ENCODE measurements around the gene LCN9. TPM values are rescaled to one million over a fixed set of nuclear protein-coding genes. Genes with fewer than 3 reads are reported as not detected.

The LCN9 gene
- total RNA-seq, 1 experiment from 2014 or later: 0.52 TPM

- H3K4me1 ChIP-seq (ENCODE audit: insufficient read depth, low read length): no peaks in the 10 kb centered on the region
- H4K8ac ChIP-seq (replicated peaks; ENCODE audit: insufficient read length, low read depth, low read length): no peak overlapping the region
- H2BK5ac ChIP-seq (ENCODE audit: insufficient read length, low read length): no peak overlapping the region
- no peaks in the 10 kb centered on the region for H3K79me2 ChIP-seq (ENCODE audit: insufficient read depth, low read length)
- Mint-ChIP-seq H3K27ac (peak overlapping the region in 1 of 3 experiments; percentile 81; a peak in 1 of 7 replicates), H3K27me3 (ENCODE audit: low read depth) (no peaks in the 10 kb centered on the region; the same call in 1 of the 2 replicates), H3K4me1 (no peaks in the 10 kb centered on the region), H3K4me3 (no peak overlapping the region), H3K36me3 (ENCODE audit: insufficient read depth in 1 of 3, low read depth in 3 of 3) (no peaks in the 10 kb centered on the region), H3K9me3 (no peaks in the 10 kb centered on the region)
- no peak overlapping the region for H3K27ac ChIP-seq (ENCODE audit: insufficient read length, low read depth, low read length)
- H4K20me1 ChIP-seq (ENCODE audit: control insufficient read depth, insufficient read depth, insufficient read length): no peaks in the 10 kb centered on the region
- TF ChIP-seq CTCF (conservative IDR thresholded peaks at IDR 0.05): no peak
- no peak overlapping the region for H2AK5ac ChIP-seq (ENCODE audit: insufficient read length, low read length)
- no peak overlapping the region for H3K14ac ChIP-seq (ENCODE audit: insufficient read depth, low read length)
- no peaks in the 10 kb centered on the region for H3K9me3 ChIP-seq (ENCODE audit: control insufficient read depth, low read depth, low read length)
- H3T11ph ChIP-seq (ENCODE audit: low read length): no peak overlapping the region
- no peak overlapping the region for H3K23ac ChIP-seq (ENCODE audit: insufficient read length, low read depth, low read length)
- no peak overlapping the region for H2BK20ac ChIP-seq (ENCODE audit: low read depth, low read length, poor library complexity, severe bottlenecking)
- H3K4ac ChIP-seq (ENCODE audit: low read depth, low read length): no peak overlapping the region
- H3K18ac ChIP-seq (ENCODE audit: insufficient read length, low read depth, low read length): no peak overlapping the region
- H2BK12ac ChIP-seq (ENCODE audit: insufficient read length, low read depth, low read length): no peak overlapping the region
- no peaks in the 10 kb centered on the region for H3K23me2 ChIP-seq (ENCODE audit: insufficient read length, low read depth, low read length, poor library complexity, severe bottlenecking)
- no CpG with 5 or more reads among the region's 7 CpGs for WGBS (ENCODE audit: extremely low coverage, insufficient read length, low lambda C conversion rate)
- H2BK15ac ChIP-seq (ENCODE audit: low read depth, low read length): no peak overlapping the region
- H3K27me3 ChIP-seq (ENCODE audit: insufficient read depth, low read length): no peaks in the 10 kb centered on the region
- no peak overlapping the region for H2BK120ac ChIP-seq (ENCODE audit: low read depth, low read length, poor library complexity, severe bottlenecking)
- H2AFZ ChIP-seq (ENCODE audit: low read length): no peak overlapping the region
- no peak overlapping the region for H4K5ac ChIP-seq (ENCODE audit: insufficient read length, low read depth, low read length)
- no peak overlapping the region for H3K9ac ChIP-seq (ENCODE audit: extremely low read depth, insufficient read length, low read length)
- no peak overlapping the region for H3K4me2 ChIP-seq (ENCODE audit: insufficient read depth, insufficient read length, low read length)
- no peaks in the 10 kb centered on the region for H3K79me1 ChIP-seq (ENCODE audit: insufficient read depth, low read depth, low read length, poor library complexity, severe bottlenecking)
- H3K56ac ChIP-seq (ENCODE audit: insufficient read length, low read depth, low read length): no peak overlapping the region
- no peak overlapping the region for H4K91ac ChIP-seq (ENCODE audit: insufficient read length, low read depth, low read length)
- DNase-seq: no peak
These were observed 42.6 kb upstream of the LCN9 start for GRCh38 chr9:135620558-135620957.
